HuH-7 (cell line): ENCODE results near the gene CDC25B.

Experiments used
- DNase-seq: peaks from one replicate; pipeline ENCODE4 v3.0.0; 2011; ENCODE audit warnings: low spot score

The CDC25B gene

GRCh38 chr20:3795511-3796468 lies at the start of gene CDC25B:
Gene CDC25B (plus strand): TSS chr20:3796310. CDS start chr20:3796532, 222 bp downstream.
- peak; percentile 99 for DNase-seq

GRCh38 chr20:3747471-3747870 lies 48.6 kb upstream of the CDC25B start:
- no peak for DNase-seq

GRCh38 chr20:3748073-3748472 lies 48.0 kb upstream of the CDC25B start:
- DNase-seq = no peak

GRCh38 chr20:3749087-3749688 lies 46.9 kb upstream of the CDC25B start:
- no peak for DNase-seq

- DNase-seq = peak; percentile 96
Observed at GRCh38 chr20:3749689-3750531, 46.2 kb upstream of the CDC25B start.

- DNase-seq = no peak
Observed at GRCh38 chr20:3751305-3751674, 44.8 kb upstream of the CDC25B start.

GRCh38 chr20:3751675-3752385 lies 44.3 kb upstream of the CDC25B start:
- no peak for DNase-seq

- DNase-seq = no peak
Observed at GRCh38 chr20:3752386-3752759, 43.7 kb upstream of the CDC25B start.

GRCh38 chr20:3753098-3753497 lies 43.0 kb upstream of the CDC25B start:
- DNase-seq = peak; percentile 99

- DNase-seq = no peak
Observed at GRCh38 chr20:3753501-3754275, 42.4 kb upstream of the CDC25B start.

- no peak for DNase-seq
Observed at GRCh38 chr20:3754276-3754630, 41.9 kb upstream of the CDC25B start.

- DNase-seq = no peak
Observed at GRCh38 chr20:3755269-3755668, 40.8 kb upstream of the CDC25B start.

- no peak for DNase-seq
Observed at GRCh38 chr20:3755814-3756480, 40.2 kb upstream of the CDC25B start.

GRCh38 chr20:3757268-3757667 lies 38.8 kb upstream of the CDC25B start:
- DNase-seq = no peak

- no peak for DNase-seq
Observed at GRCh38 chr20:3758566-3758965, 37.5 kb upstream of the CDC25B start.

GRCh38 chr20:3759316-3759823 lies 36.7 kb upstream of the CDC25B start:
- DNase-seq = no peak

- no peak for DNase-seq
Observed at GRCh38 chr20:3759884-3760283, 36.2 kb upstream of the CDC25B start.

- DNase-seq = no peak
Observed at GRCh38 chr20:3760655-3761348, 35.3 kb upstream of the CDC25B start.

- no peak for DNase-seq
Observed at GRCh38 chr20:3763671-3764601, 32.2 kb upstream of the CDC25B start.
